Neural progenitor cell (in vitro differentiated cells): ENCODE results near the gene ZNF600.
"Not testable (repeated sequence)": the region's sequence is repeated elsewhere in the genome, so short reads cannot be mapped to it uniquely, and the experiment has no call there.

Source experiments
- EZH2 ChIP-seq: fragments of 200-600 bp; sonication (generic); IDR thresholded peaks from 2 replicates; pipeline ENCODE4 v1.6.1; 2017; ENCODE audit warnings: antibody characterized with exemption, mild to moderate bottlenecking, moderate library complexity
- EZH2phosphoT487 ChIP-seq: fragments of 200-600 bp; sonication (generic); IDR thresholded peaks from 2 replicates; pipeline ENCODE4 v1.6.1; 2017; ENCODE audit warnings: antibody characterized with exemption
- TF ChIP-seq, protein P1 (sequence below): fragments of 200-600 bp; sonication (generic); IDR thresholded peaks from 2 replicates; pipeline ENCODE4 v1.5.1; 2017; ENCODE audit warnings: antibody characterized with exemption, mild to moderate bottlenecking

DNA sequence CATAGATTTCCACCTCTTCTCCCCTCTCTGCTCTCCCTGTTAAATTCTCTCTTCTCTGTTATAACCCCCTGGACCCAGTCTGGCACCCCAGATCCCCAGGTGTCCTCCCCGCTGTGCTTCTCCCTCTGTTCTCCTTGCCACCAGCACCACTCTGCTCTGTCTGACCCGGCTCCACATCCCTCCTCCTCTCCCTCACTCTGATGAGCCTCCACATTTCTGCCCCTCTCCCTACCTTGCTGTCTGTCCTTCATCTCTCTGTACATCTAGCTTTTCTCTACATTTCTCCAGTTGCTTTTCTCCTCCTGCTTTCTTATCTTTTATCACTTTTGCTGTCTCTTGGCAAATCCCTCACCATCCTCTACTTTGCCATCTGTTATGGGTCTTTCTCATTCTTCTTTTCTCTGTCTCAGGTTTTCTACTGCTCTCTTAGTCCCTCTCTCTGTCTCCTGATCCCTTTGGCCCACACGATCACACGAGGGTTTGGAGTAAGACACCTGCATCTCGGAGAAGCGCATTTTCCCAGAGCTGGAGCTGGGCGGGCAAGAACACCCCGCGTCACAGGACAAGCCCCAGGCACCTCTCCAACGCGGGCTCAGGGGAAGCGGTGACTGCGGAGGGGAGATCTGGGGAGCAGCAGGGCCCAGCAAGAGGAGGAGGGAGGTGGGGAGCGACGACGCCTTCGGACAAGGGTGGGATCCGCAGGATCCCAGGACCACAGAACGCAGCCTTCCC, 34.0 kb upstream of the ZNF600 start:
- TF ChIP-seq, protein P1, sequence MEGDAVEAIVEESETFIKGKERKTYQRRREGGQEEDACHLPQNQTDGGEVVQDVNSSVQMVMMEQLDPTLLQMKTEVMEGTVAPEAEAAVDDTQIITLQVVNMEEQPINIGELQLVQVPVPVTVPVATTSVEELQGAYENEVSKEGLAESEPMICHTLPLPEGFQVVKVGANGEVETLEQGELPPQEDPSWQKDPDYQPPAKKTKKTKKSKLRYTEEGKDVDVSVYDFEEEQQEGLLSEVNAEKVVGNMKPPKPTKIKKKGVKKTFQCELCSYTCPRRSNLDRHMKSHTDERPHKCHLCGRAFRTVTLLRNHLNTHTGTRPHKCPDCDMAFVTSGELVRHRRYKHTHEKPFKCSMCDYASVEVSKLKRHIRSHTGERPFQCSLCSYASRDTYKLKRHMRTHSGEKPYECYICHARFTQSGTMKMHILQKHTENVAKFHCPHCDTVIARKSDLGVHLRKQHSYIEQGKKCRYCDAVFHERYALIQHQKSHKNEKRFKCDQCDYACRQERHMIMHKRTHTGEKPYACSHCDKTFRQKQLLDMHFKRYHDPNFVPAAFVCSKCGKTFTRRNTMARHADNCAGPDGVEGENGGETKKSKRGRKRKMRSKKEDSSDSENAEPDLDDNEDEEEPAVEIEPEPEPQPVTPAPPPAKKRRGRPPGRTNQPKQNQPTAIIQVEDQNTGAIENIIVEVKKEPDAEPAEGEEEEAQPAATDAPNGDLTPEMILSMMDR: not testable (repeated sequence)
- TF ChIP-seq EZH2, EZH2phosphoT487: not testable (repeated sequence)
